ENCODE measurements around the gene GATA2.

Gene GATA2

DNA sequence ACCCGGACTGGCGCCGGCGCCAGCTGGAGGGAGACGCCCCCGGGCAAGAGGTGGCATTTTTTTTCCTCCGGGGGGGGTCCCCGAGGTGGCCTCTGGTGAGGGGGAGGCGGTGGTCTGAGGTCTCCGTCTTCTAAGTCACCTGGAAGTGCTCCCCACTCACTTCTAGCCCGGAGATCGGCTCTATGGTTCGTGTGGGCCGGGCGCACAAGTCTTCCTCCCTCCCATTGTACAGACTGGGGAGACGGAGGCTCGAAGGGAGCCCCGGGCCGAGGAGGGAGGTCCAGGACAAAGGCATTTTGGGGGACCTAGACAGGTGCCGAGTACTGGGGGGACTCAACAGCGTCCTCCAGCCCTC, 4.4 kb downstream of the GATA2 start:
- DNase-seq (ENCODE audit: low read depth, low spot score) = no peak

DNA sequence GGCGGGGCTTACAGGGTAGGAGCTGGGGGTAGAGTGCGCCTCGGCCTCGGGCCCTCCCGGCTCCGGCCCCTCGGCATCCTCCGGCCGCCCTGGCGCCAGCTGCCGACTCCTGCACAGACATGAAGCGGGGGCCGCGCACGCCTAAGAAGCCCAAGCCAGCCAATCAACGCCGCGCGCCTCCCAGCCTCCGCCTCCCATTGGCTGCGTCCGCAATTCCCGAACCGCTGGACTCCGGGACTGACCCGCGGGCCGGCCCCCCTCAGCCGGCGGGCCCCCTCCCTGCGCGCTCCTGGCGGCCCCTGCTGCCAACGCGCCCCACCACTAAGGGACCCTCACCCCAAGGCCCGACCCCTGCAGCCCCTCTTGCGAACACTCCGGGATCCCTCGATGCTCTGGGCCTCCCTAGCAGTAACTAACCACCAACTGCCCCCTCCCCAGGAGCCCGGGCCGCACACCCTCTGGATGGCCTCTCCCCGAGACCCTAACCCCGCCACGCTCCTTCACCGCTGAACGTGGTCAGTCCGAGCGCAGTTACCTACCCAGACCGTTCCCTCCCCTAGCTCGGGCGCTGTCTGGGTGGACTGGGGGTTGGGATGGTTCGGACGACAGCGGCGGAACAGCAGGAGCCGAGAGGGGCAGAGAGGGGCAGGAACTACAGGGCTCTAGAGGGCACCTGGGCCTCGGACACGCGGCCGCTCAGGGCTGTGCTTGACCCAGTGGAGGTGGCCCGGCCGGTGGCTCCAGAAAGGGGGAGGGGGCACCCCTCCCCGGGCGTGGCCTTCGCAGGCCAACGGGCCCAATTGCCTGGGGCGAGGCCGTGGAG, 5.0 kb downstream of the GATA2 start:
- no peak for DNase-seq (ENCODE audit: low read depth, low spot score)

DNA sequence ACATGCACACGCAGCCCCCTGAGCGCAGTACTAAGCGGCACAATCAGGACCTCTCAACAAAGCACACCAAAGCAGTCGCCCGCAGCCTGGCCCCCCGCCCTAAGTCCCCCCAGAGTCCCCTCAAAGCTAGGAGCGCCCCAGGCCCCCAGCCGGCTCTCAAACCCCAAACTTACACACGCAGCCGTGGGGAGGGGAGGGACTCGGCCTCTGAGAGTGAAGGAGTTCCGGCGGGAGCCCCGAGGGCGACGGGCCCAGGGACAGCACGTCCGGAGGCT, 5.5 kb downstream of the GATA2 start:
- DNase-seq (ENCODE audit: low read depth, low spot score) = no peak

DNA sequence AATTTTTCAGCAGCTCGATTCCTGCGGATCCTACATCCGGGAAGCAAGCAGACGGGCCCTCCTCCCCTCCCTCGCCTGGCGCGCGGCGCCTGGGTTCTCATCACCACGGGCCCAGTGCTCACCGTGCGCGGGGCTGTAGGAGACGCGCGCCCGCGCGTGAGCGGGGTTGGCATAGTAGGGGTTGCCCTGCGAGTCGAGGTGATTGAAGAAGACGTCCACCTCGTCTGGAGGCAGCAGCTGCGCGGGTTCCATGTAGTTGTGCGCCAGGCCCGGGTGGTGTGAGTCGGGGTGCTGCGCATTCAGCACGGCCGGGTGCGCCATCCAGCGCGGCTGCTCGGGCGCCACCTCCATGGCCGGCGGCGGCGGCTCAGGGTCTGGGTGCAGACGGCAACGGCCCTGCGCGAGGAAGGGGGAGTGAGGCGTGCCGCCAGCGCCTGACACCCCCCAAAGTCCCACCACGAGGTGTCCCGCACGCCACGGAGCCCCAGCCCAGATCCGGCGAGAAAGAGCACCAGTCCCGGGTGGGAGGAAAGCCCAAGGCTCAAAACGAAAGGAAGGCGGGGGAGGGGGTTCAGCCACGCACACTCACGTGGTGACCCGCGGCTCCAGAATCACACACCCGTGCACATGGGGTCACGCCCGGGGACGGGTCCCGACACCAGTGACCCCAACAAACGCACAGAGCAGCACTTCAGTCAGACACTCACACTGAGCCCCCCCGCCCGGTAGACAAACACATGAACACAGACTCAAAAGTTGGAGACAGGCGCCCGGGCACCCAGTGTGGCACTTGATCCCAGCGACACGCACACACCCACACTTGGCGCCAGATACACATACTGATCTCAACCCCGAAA, 6.1 kb downstream of the GATA2 start:
- DNase-seq (ENCODE audit: low read depth, low spot score) = no peak

DNA sequence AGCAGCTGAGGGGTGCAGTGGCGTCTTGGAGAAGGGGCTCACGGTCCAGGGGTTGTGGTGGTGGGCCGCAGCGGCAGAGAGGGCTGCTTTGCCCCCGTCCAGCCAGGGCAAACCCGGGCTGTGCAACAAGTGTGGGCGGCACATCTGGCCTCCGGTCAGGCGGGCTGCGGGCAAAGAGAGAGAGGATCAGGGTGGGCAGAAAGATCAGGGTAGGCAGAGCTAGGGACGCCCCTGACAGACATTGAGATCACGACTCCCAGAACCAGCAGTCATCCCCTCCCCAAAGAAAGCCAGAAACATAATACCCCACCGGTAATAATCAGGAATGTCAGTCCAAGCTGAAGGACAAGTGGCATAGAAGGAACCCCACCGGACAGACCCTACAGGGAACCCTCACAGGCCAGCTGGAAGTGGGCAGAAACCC, 6.8 kb downstream of the GATA2 start:
- DNase-seq (ENCODE audit: low read depth, low spot score) = no peak

DNA sequence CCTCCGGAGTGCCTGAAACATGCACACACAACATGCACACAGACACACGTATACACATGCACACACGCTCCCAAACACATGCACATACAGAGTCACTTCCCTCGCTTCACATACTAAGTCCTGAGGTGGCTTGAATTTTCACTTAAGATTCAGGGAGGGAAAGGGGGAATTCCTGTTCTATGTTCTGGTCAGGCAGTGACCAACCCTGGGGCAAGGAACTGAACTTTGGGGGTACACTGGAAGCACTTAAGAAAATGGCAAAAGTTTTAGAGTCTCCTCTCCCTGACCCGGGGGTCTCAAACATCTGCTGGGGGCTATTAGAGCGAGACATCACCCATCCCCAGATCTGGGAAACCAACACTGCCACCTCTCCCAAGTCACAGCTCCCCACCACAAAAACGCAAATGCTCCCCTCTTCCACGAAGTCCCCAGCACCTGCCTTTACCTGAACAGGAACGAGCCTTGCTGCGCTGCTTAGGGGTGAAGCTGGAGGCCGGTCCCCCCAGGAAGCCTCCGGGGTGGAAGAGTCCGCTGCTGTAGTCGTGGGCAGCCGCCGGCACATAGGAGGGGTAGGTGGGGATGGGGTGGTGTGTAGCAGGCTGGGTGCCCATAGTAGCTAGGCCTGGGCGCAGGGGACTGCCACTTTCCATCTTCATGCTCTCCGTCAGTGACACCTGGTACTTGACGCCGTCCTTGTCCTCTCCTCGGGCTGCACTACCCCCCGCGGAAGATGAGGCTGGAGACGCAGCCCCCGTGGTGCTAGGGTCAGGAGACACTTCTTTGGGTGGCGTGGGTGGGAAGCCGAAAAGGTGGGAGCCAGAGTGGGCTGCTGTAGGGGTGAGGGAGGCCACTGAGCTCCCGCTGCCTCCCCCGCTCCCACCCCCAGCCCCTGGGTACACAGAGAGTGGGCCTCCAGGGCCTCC, 7.5 kb downstream of the GATA2 start:
- no peak for DNase-seq (ENCODE audit: low read depth, low spot score)

DNA sequence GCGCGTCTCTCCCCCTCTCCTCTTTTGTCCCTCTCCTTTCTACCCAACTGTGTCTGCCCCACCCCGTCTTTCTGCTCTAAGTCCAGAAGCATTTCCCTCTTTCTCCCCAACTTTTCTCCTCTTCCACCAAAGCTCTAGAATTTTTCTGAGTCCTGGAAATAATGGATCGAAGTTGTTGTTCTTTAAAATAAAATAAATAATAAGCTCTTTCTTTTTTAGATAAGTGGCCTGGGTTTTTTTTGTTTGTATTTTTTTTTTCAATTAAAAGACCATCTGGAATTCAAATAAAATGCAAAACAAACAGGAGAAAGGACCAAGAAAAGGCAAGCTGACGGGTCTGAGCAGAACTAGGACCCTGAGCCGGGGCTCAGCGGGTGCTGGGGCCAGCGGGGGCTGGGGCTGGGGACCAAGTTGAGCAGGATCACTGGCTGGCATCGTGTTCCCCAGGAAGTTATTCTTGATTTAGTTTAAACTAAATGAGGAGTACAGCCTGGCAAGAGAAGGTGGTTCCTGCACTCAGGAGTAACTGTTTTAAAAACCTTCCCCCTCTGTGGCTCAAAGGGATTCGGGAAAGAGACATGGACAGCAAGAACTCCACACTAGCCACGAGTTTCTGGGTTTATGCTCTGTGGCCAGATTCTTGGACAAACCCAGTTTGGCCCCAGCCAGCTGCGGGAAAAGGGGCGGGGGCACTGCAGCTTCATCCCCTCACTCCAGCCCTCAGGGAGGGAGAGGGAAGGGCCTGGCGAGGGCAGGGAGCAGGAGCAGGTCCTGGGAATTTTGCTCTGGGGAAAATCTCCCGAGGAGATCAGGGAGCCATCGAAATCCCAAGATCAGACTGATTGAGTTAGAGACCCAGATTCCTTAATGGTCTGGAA, 8.4 kb downstream of the GATA2 start:
- DNase-seq (ENCODE audit: low read depth, low spot score) = no peak

DNA sequence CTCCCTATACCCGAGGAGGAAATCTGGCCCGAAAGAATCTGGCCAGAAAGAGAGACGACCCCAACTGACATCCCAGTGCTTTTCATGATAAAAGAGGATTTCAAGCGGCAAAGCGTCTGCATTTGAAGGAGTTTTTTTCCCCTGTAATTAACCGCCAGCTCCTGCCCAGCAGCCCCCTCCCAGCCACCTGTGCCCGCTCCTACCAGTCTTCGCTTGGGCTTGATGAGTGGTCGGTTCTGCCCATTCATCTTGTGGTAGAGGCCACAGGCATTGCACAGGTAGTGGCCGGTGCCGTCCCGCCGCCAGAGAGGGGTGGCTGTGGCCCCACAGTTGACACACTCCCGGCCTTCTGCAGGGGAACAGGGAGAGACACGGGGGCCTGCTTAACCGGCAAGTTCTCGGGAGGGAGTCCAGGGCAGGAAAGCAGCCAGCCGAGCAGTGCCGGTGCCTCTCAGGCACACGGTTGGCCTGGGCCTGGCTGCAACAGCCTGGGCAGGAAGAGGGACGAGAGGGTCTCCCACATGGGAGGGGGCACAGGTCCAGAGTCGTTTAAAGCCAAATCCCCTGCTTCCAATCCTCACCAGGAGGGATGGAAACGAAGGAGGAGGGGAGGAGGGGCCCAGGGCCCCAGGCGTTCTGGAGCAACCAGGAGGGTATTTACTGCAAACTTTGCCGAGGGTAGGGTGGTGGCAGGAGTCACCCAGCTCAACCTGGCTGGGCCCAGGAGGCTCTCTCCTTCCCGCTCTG, 9.2 kb downstream of the GATA2 start:
- no peak for DNase-seq (ENCODE audit: low read depth, low spot score)

DNA sequence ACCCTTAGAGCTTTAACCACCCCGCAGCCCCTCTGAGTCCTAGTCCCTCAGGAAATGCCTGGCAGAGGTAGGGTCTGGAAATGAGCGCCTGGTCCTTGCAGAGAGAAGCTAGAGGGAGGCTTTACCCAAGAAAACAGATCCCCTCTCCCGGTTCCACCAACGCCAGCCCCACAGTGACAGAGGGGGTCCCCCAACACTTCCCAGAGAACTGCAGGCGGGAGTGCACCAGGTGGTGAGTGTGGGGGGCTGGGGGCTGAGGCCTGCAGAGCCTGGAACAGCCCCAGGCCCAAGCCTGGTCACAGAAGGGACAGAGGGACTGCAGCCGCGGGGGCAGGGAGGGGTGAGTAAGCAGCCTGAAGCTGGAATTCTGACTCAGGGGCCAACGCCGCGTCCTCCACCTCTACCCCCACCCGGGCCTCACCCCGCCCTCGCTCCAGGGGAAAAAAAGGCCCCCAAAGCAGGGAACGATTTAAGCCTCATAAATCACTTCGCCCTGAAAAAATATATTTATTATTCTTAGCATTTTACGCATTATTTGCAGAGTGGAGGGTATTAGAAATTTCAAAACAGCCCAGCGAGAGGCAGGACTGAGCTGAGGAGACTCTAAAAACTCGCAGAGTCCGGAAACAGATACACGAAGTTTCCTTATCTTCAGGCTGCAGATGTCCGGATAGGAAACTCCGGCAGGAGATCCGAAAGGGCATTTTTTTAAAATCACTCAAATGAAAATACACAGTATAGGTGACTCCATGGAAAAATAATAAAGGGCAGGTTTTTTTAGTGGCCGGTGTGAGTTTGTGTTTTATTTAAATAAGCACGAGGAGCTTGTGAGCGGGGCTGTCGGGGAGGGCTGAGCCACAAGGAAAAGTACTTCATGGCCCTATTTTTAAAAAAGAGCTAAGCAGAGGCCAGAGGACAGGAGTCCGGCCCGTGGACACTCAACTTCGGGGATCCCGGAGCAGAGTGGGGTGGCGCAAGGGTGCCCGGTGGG, 10.0 kb downstream of the GATA2 start:
- DNase-seq (ENCODE audit: low read depth, low spot score) = no peak

DNA sequence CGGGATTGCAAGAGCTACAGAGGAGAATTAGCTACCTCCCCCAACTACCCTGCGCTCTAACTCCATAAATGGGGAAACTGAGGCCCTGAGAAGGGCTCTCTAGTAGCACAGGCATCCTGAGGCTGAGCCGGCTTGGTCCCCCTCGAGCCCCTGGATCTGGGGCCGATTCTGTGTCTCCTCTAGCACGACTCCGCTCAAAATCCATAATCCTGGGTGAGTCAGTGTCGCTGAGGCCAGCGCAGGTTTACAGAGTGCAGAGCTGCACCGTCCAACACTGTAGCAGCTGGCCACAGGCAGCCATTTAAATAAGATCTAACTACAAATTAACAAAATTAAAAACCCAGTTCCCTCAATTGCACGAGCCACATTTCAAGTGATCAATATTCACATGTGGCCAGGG, 10.8 kb downstream of the GATA2 start:
- no peak for DNase-seq (ENCODE audit: low read depth, low spot score)

DNA sequence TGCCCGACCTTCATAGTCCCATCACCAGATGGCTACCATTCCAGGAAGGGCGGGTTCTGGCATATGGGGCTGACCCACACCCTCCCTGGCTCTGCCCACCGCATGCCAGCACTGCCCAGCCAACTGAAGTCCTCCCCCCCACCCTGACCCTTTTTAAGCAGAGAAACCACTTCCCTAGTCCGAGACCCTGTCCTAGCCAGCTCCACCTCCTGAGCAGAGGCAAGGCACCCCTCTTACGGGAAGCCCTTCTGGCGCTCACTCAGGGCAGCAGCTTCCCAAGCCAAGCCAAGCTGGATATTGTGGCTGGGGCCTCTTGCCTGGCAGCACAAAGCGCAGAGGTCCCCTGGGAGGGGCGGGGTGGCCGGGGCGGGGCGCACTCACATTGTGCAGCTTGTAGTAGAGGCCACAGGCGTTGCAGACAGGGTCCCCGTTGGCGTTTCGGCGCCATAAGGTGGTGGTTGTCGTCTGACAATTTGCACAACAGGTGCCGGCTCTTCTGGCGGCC, 11.5 kb downstream of the GATA2 start:
- no peak for DNase-seq (ENCODE audit: low read depth, low spot score)

DNA sequence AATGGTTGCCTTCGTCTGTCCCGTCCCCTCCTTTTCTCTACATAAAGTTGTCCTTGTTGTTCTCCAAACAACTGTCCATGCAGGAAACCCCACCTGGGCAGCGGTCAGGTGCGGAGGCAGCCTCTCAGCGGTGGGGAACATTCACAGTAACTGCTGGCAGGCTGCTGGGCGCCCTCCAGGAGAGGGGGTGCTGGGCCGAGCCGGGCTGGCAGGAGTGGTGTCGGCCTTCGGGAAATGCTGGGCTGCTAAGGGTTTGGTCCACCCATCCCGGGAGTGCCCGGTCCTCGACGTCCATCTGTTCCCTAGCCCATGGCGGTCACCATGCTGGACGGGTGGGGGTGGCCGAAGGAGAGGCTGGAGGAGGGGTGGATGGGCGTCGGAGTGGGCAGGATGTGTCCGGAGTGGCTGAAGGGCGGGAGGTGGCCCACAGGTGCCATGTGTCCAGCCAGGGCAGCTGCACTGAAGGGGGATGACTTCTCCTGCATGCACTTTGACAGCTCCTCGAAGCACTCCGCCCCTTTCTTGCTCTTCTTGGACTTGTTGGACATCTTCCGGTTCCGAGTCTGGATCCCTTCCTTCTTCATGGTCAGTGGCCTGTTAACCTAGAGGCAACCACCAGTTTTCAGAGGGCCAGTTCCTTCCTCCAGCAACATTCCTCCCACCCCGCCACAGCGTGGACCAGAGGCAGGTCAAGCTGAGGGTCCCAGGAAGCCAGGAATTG, 12.1 kb downstream of the GATA2 start:
- DNase-seq (ENCODE audit: low read depth, low spot score) = no peak

DNA sequence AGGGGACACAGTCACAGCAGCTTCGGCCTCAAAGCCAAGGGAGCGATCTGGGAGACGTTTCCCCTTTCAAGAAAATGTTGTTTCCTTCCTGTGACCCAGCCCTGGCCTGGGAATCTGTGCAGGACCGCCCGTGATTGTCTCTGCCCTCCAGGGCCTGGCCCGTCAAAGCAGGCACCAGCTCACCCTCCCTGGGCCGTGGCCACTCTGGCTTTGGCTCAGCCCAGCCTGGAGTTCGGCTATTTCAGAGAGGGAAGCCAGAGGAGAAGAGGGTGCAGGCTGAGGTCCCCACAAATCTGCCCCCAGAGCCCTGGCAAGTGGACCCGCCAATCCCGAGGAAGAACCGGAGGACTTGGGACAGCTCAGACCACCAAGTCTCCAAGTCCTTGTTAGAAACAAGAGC, 12.7 kb downstream of the GATA2 start:
- no peak for DNase-seq (ENCODE audit: low read depth, low spot score)

DNA sequence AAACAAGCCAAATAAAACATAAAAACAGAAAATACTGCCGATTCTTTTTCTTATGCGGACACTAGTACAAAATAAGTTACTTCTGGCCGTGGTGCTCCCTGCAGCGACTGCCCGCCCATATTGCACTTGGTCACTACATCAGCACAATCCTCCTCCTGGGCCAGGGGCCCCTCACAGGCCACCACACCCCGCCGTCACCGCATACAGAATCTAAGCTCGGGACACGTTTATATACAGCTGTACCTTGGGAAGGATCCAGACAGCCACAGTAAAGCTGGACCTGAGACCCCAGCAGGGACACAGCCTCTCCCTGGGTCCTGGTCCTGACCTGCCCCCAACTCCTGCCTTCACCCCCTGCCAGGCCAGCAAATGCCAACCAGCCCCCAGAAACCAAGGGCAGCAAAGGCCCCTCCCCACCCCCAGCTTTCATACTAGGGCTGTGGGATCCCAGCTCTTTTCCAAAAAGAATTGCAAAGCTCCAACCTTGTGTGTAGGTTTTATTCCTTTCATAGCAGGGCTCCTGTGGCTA, 13.4 kb downstream of the GATA2 start:
- DNase-seq (ENCODE audit: low read depth, low spot score) = no peak

DNA sequence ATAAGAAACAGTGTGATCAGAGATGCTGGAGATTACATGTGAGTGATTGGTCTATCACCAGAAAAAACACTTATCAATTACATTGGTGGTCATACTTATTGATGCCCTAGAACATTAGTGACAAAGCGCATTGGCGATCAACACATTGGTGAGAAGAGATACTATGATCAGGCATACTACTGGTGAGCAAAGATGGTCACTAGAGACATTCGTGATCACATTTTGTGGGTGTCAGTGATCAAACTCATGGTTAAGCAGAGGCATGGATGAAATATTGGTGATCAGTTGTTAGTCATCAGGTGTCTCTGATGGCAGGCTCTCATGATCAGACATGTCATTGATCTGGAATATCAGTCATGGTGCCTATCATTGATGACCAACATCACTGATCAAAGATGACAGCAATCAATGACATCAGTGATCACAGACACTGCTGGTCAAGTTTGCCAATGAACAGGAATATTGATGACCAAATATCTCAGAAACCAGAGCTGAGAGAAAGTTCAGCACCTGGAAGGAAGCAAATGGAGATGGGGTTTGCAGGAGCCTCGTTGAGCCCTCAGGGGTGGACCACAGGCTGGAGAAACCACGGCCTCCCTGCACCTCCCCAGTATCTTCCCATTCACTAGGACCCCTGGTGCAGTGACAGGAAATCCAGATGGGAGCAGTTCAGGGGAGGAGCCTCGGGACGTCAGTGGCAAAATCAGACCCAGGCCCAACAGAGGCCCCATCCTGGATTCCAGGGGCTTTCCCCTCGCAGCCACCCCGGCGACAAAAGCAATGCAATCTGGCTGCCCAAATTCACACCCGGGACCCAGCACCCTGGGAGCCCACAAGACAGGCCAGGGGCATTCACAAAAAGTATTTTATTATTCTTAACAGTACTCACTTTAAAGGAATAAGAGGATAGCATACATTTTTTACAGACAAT, 14.2 kb downstream of the GATA2 start:
- DNase-seq (ENCODE audit: low read depth, low spot score) = no peak

DNA sequence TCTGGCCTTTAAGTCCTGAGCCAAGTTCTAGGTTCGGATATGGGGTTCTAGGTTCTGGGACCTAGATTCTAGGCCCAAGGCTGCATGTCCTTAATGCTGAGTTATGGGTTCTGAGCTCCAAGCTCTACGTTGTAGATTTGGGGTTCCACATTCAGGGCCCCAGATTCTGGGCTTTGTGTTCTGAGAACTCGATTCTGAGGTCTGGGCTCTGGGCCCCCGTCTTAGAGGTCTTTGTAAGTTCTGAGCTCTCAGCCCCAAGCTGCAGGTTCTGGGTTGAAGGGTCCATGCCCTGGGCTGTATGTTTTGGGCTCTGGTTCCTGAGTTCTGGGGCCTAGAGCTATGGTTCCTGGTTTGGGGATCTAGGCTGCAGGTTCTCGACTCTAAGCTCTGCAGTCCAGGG, 16.3 kb downstream of the GATA2 start:
- no peak for DNase-seq (ENCODE audit: low read depth, low spot score)

DNA sequence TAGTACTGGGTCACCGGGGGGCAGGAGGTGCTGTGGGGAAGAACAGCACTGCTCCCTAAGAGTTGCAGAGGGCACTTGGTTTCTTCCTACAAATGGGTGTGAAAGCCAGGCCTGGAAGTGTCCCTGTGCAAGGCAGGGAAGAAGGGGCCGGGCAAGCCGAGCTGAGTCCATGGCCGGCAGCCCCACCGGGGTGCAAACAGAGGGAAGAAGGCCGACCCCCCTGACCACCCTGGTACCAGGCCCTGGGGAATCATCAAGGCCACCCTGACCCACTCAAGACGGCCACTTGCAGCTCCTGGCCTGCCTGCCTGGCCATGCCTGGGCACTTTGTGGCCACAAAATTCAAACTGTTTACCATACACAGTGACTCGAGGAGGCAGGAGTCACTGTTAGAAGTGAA, 17.6 kb downstream of the GATA2 start:
- no peak for DNase-seq (ENCODE audit: low read depth, low spot score)

All from smooth muscle cell of the brain vasculature (primary cell).